Measurements from ENCODE around the gene ACSM3. TPM values are rescaled to one million over a fixed set of nuclear protein-coding genes. Genes with fewer than 3 reads are reported as not detected.
"Not testable (repeated sequence)": the region's sequence is repeated elsewhere in the genome, so short reads cannot be mapped to it uniquely, and the experiment has no call there.

ACSM3 gene
- total RNA-seq, 1 experiment from 2014 or later: 0.34 TPM

DNA sequence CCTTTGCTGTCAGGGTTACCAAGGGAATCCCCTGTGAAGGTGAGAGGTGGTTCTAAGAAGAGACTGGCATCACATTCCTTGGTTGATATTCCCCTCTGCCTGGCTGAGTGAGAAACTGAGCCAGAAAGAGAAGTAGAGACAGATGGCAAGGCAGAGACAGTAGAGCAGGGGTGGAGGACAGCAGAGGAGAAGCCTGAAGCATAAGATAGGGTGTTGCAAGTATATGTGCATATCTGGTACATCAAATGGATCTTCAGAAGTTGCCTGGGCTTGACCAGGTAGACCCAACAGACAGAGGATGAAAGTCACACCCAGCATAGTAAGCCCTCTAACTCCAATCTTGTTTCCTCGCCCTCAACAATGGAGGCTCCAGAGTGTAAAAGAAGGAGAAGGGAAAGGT, 14.3 kb upstream of the ACSM3 start:
- DNase-seq (ENCODE audit: low read depth, low spot score): no peak

DNA sequence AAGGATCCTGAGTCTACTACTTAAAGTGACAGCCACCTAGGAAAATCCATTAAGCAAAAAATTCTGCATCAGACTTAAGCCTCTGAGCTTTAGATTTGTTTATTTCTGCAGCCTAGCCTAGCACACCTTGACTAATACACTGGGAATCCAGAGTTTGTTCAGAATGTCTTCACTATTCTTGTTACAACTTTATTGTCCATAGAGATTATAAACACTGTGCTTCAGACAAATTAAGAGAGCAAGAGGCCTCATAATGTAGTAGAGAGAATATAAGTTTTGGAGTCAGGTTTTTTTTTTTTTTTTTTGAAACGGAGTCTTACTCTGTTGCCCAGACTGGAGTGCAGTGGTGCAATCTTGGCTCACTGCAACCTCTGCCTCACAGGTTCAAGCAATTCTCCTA, 13.3 kb upstream of the ACSM3 start:
- in situ Hi-C loops (cut with HindIII; ENCODE audit: low pct_unique_long_range_greater_than_20kb, low sequenced_read_pairs): no loop called here
- DNase-seq (ENCODE audit: low read depth, low spot score): no peak

More for the DNA sequence above, 14.3 kb upstream of the ACSM3 start:
- in situ Hi-C loops (cut with HindIII; ENCODE audit: low pct_unique_long_range_greater_than_20kb, low sequenced_read_pairs): no loop called here

DNA sequence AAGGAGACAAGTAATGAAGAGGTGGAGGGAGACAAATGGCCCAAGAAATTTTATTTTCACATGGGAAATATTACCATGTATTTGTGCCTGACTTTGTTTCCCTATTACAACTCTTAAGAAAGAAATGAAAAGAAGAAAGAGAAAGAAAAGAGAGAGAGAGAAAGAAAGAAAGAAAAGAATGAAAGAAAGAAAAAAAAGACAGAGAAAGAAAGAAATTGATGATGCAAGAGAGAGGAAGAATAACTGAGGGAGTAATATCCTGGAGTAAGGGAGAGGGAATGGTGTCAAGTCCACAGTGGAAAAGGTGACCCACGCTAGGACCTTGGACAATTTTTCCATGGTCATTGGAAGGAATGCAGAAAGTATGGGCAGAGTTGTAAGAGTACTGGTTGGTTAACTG, 10.1 kb upstream of the ACSM3 start:
- in situ Hi-C loops (cut with HindIII; ENCODE audit: low pct_unique_long_range_greater_than_20kb, low sequenced_read_pairs): no loop called here

DNA sequence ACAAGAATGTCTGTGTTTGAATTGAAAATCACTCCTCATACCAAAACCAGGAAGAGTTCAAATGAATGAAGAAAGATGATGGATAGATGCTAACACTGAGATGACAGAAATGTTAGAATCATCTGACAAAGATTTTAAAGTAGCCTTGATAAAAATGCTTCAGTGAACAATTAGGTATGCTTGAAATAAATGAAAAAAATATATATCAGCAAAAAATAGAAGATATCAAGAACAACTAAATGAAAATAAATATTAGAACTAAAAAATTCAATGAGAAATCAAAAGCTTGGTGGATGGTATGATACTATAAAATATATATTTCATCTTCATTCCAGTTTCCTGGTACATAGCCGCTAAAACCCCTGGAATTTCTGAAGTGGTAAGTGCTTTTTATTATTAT, 8.6 kb upstream of the ACSM3 start:
- in situ Hi-C loops (cut with HindIII; ENCODE audit: low pct_unique_long_range_greater_than_20kb, low sequenced_read_pairs): no loop called here
- no peak for DNase-seq (ENCODE audit: low read depth, low spot score)

More for the DNA sequence above, 10.1 kb upstream of the ACSM3 start:
- no peak for DNase-seq (ENCODE audit: low read depth, low spot score)

DNA sequence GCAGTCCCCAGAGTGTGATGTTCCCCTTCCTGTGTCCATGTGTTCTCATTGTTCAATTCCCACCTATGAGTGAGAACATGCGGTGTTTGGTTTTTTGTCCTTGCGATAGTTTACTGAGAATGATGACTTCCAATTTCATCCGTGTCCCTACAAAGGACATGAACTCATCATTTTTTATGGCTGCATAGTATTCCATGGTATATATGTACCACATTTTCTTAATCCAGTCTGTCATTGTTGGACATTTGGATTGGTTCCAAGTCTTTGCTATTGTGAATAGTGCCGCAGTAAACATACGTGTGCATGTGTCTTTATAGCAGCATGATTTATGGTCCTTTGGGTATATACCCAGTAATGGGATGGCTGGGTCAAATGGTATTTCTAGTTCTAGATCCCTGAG, 8.0 kb upstream of the ACSM3 start:
- in situ Hi-C loops (cut with HindIII; ENCODE audit: low pct_unique_long_range_greater_than_20kb, low sequenced_read_pairs); DNase-seq (ENCODE audit: low read depth, low spot score): not testable (repeated sequence)

GRCh38 chr16:20760346-20760745, 3.5 kb upstream of the ACSM3 start:
- no peak for DNase-seq (ENCODE audit: low read depth, low spot score)
- in situ Hi-C loops (cut with HindIII; ENCODE audit: low pct_unique_long_range_greater_than_20kb, low sequenced_read_pairs): no loop called here

- DNase-seq (ENCODE audit: low read depth, low spot score): no peak
- in situ Hi-C loops (cut with HindIII; ENCODE audit: low pct_unique_long_range_greater_than_20kb, low sequenced_read_pairs): no loop called here
These were observed 2.6 kb upstream of the ACSM3 start for GRCh38 chr16:20761175-20761574.

- no peak for DNase-seq (ENCODE audit: low read depth, low spot score)
- in situ Hi-C loops (cut with HindIII; ENCODE audit: low pct_unique_long_range_greater_than_20kb, low sequenced_read_pairs): no loop called here
These were observed 1.2 kb upstream of the ACSM3 start for GRCh38 chr16:20762404-20763123.

- in situ Hi-C loops (cut with HindIII; ENCODE audit: low pct_unique_long_range_greater_than_20kb, low sequenced_read_pairs); DNase-seq (ENCODE audit: low read depth, low spot score): not testable (repeated sequence)
These were observed 634 bp downstream of the ACSM3 start for GRCh38 chr16:20764448-20764847.

DNA sequence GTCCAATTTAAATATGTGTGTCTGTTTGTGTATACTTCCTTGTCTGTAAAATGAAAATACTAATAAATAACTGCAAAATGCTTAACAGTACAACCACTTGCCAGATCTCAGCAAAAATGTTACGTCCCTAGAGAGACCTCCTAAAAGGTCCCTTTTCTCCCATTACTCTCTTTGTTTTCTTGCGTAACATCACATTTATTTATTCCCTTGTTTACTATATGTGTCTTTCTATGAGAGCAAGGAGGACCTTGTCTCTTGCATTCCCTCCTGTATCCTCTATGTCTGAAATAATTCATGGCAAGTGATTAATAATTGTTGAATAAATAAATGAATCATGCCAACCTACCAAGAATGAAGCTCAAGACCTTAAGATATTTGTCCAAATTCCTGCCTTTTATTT, 1.9 kb downstream of the ACSM3 start:
- no peak for DNase-seq (ENCODE audit: low read depth, low spot score)
- in situ Hi-C loops (cut with HindIII; ENCODE audit: low pct_unique_long_range_greater_than_20kb, low sequenced_read_pairs): no loop called here

GRCh38 chr16:20766294-20766693, 2.5 kb downstream of the ACSM3 start:
- in situ Hi-C loops (cut with HindIII; ENCODE audit: low pct_unique_long_range_greater_than_20kb, low sequenced_read_pairs): no loop called here
- DNase-seq (ENCODE audit: low read depth, low spot score): no peak

GRCh38 chr16:20767577-20767976, 3.8 kb downstream of the ACSM3 start:
- no peak for DNase-seq (ENCODE audit: low read depth, low spot score)
- in situ Hi-C loops (cut with HindIII; ENCODE audit: low pct_unique_long_range_greater_than_20kb, low sequenced_read_pairs): no loop called here

- no peak for DNase-seq (ENCODE audit: low read depth, low spot score)
- in situ Hi-C loops (cut with HindIII; ENCODE audit: low pct_unique_long_range_greater_than_20kb, low sequenced_read_pairs): no loop called here
These were observed 4.3 kb downstream of the ACSM3 start for GRCh38 chr16:20768121-20768520.

DNA sequence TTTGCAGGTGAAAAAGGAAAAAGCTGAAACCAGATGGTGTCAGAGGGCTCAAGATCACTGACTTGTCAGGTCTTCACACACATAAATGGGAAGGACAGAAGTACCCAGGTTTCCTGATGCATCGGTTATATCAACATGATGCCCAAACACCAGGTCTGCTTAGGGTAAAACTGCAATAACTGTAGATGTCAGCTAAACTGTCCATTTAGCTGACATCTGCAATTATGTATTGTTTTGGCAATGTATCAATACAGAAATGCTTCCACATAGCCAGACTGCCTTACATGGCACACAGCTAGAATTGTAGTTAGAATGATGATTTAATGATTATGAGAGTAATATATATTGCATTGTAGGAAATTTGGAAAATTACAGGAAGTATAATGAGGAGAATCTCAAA, 5.0 kb downstream of the ACSM3 start:
- in situ Hi-C loops (cut with HindIII; ENCODE audit: low pct_unique_long_range_greater_than_20kb, low sequenced_read_pairs): no loop called here
- no peak for DNase-seq (ENCODE audit: low read depth, low spot score)

DNA sequence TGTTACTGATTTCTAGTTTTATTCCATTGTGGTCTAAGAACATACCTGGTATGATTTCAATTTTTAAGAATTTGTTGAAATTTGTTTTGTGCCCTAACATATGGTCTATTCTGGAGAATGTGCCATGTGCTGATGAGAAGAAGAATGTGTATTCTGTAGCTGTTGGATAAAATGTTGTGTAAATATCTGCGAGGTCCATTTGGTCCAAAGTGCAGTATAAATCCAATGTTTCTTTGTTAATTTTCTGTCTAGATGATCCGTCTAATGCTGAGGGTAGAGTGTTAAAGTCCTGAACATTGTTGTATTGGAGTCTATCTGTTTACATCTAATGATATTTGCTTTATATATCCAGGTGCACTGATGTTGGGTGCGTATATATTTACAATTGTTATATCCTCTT, 9.9 kb downstream of the ACSM3 start:
- in situ Hi-C loops (cut with HindIII; ENCODE audit: low pct_unique_long_range_greater_than_20kb, low sequenced_read_pairs): no loop called here
- no peak for DNase-seq (ENCODE audit: low read depth, low spot score)

DNA sequence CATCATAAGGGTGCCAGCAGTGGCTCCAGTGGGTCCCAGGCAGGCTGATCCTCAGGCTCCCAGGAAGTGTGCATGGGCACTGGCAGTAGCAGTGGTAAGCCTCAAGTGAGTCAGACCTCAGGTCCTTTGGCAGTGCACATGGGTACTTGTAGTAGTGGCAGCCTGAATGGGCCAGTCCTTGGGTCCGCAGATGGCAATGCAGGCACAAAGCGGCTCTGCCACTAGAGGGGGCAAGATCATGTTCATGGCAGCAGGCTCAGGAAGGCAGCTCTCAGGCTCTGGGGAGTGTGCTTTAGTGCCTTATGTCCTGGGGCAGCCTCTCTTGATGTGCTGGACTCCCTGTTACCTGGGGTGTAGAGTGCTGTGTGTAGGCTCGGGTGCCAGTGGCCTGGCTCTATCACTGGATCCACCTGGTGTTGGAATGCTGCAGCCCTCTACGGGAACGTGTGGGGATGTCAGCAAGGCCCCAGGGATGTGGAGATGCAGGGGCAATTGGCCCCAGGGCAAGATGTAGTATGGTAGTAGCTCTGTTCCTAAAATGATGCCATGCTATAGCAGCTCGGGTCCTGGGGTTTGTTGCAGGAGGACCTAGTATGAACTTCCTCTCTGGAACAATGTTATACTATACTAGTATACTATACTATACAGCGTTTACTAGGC, 11.0 kb downstream of the ACSM3 start:
- in situ Hi-C loops (cut with HindIII; ENCODE audit: low pct_unique_long_range_greater_than_20kb, low sequenced_read_pairs): no loop called here
- peak; percentile 83 for DNase-seq (ENCODE audit: low read depth, low spot score)

GRCh38 chr16:20781697-20782096, 17.9 kb downstream of the ACSM3 start:
- in situ Hi-C loops (cut with HindIII; ENCODE audit: low pct_unique_long_range_greater_than_20kb, low sequenced_read_pairs): no loop called here

DNA sequence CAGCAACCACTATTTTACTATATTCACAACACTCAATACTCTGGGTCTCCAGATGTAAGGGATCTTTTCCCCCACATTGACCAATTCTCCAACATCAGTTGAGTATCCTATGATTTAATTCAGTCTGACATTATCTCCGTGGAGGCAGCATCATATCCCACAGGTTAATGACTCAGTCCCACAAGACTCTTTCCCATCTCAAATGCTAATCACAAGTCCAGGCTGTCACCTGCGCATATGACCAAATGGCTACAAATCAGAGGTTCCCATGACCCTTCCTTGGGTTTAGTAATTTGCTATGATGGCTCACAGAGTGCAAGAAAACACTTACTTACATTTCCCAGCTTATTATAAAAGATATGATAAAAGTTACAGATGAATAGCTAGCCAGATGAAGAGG, 18.7 kb downstream of the ACSM3 start:
- in situ Hi-C loops (cut with HindIII; ENCODE audit: low pct_unique_long_range_greater_than_20kb, low sequenced_read_pairs): no loop called here
- no peak for DNase-seq (ENCODE audit: low read depth, low spot score)

More at GRCh38 chr16:20781697-20782096, 17.9 kb downstream of the ACSM3 start:
- DNase-seq (ENCODE audit: low read depth, low spot score): no peak

DNA sequence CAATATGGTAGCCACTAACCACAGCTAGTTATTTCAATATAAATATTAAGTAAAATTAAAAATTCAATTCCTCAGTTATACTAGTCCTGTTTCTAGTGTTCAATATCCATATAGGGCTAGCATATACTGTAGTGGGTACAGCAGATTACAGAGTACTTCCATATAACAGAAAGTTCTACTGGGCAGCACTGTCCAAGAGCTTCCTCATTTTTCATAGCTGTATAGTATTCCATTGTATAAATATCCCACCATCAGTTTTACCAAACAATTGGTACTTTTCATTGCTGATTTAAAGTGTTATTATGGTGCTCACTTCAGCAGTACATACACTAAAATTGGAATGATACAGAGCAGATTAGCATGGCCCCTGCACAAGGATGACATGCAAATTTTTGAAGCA, 20.4 kb downstream of the ACSM3 start:
- DNase-seq (ENCODE audit: low read depth, low spot score): no peak
- in situ Hi-C loops (cut with HindIII; ENCODE audit: low pct_unique_long_range_greater_than_20kb, low sequenced_read_pairs): no loop called here

All from SK-MEL-5 (cell line).